ENCODE measurements around the gene KIAA0825.
"Not testable (repeated sequence)": the region's sequence is repeated elsewhere in the genome, so short reads cannot be mapped to it uniquely, and the experiment has no call there.

DNA sequence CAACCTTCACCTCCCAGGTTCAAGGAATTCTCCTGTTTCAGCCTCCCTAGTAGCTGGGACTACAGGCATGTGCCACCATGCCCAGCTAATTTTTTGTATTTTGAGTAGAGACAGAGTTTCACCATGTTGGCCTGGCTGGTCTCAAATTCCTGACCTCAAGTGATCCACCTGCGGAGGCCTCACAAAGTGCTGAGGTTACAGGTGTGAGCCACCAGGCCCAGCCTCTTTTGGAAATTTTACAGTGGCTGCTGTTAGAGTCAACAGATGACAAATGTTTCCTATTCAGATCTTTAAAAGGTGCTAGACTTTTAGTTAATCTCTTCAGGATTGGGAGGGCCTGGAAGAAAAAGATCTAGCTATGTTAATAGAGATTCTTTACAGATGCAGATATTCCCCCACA, 45.1 kb downstream of the KIAA0825 start:
- TF ChIP-seq CTCF (IDR thresholded peaks at IDR 0.05); ESRRA (CRISPR knock-in tag; IDR thresholded peaks at IDR 0.05; ENCODE audit: borderline replicate concordance): not testable (repeated sequence)
